Suprapubic skin (tissue), 4 donors: ENCODE measurements around the gene WNT9B.
A peak's percentile ranks its signal among the peaks of the same experiment; 100 is the strongest.

ENCODE experiments used
- EP300 ChIP-seq: sonication (generic); formaldehyde crosslinking; IDR thresholded peaks from one replicate; pipeline ENCODE4 v1.6.1; 2017; ENCODE audit warnings: antibody characterized with exemption
- POLR2A ChIP-seq, 2 donors: fragments of 450-650 bp; IDR thresholded peaks; one replicate each; pipeline ENCODE4 v1.6.1; 2017; ENCODE audit warnings: antibody characterized with exemption in 2 of 2, mild to moderate bottlenecking in 2 of 2, moderate library complexity in 2 of 2
- POLR2AphosphoS5 ChIP-seq, 3 donors: sonication (generic); formaldehyde crosslinking; IDR thresholded peaks; one replicate each; pipeline ENCODE4 v1.6.1; 2017; ENCODE audit warnings: antibody characterized with exemption in 3 of 3
- TF ChIP-seq, protein P1 (sequence below), 2 donors: fragments of 200-600 bp in 1 of 2; fragments of 450-650 bp in 1 of 2; sonication (generic) in 1 of 2; IDR thresholded peaks; one replicate each; pipeline ENCODE4 v1.5.1; 2016 to 2019; ENCODE audit warnings: antibody characterized with exemption in 2 of 2, mild to moderate bottlenecking in 1 of 2, moderate library complexity in 1 of 2

DNA sequence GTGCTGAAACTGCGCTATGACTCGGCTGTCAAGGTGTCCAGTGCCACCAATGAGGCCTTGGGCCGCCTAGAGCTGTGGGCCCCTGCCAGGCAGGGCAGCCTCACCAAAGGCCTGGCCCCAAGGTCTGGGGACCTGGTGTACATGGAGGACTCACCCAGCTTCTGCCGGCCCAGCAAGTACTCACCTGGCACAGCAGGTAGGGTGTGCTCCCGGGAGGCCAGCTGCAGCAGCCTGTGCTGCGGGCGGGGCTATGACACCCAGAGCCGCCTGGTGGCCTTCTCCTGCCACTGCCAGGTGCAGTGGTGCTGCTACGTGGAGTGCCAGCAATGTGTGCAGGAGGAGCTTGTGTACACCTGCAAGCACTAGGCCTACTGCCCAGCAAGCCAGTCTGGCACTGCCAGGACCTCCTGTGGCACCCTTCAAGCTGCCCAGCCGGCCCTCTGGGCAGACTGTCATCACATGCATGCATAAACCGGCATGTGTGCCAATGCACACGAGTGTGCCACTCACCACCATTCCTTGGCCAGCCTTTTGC is 25.0 kb downstream of the WNT9B start:
- TF ChIP-seq POLR2AphosphoS5 (IDR thresholded peaks at IDR 0.05) (no peak), POLR2A (IDR thresholded peaks at IDR 0.05) (no peak), EP300 (no peak)
- TF ChIP-seq, protein P1, sequence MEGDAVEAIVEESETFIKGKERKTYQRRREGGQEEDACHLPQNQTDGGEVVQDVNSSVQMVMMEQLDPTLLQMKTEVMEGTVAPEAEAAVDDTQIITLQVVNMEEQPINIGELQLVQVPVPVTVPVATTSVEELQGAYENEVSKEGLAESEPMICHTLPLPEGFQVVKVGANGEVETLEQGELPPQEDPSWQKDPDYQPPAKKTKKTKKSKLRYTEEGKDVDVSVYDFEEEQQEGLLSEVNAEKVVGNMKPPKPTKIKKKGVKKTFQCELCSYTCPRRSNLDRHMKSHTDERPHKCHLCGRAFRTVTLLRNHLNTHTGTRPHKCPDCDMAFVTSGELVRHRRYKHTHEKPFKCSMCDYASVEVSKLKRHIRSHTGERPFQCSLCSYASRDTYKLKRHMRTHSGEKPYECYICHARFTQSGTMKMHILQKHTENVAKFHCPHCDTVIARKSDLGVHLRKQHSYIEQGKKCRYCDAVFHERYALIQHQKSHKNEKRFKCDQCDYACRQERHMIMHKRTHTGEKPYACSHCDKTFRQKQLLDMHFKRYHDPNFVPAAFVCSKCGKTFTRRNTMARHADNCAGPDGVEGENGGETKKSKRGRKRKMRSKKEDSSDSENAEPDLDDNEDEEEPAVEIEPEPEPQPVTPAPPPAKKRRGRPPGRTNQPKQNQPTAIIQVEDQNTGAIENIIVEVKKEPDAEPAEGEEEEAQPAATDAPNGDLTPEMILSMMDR (IDR thresholded peaks at IDR 0.05) = peak in 1 of 2 donors; percentile 53
